GM18870 (cell line): ENCODE data around the gene REPS2.
"Not testable (repeated sequence)": the region's sequence is repeated elsewhere in the genome, so short reads cannot be mapped to it uniquely, and the experiment has no call there.

Experiments used
- ATAC-seq: cut with Tn5 transposase; IDR thresholded peaks from one replicate; pipeline ENCODE4 v1.9.1; 2021; ENCODE audit warnings: moderate library complexity; ENCODE audit not compliant: unreplicated experiment

The REPS2 gene

DNA sequence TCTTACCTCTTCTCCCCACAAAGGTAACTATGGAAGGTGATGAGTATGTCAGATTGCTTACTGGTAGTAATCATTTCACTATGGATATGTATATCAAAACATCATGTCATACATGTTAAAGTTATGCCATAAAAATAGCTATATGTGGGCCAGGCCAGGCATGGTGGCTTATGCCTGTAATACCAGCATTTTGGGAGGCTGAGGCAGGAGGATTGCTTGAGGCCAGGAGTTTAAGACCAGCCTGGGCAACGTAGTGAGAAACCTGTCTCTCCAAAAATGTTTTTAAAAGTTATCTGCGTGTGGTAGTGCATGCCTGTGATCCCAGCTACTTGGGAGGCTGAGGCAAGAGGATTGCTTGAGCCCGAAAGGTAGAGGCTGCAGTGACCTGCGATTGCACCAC is 16.2 kb downstream of the REPS2 start:
- ATAC-seq, result not testable (repeated sequence)

DNA sequence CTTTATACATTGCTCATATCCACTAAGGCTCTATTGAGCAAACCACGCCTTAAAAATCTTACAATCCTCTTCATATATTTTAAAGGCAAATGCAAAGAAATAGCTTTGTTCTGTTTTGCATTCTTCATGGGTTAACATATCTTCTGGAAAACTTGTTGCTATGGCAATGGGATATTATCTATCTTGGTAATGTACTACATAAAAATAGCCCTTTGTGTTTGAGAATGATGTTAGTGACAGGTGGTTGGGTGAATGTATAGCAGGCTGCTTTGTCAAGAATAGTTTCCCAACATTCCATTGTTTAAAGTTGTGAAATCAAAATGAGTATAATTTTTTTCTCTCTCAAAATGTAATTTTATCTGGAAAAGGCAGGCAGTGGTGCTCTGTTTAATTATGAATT is 16.8 kb downstream of the REPS2 start:
- ATAC-seq, result no peak

DNA sequence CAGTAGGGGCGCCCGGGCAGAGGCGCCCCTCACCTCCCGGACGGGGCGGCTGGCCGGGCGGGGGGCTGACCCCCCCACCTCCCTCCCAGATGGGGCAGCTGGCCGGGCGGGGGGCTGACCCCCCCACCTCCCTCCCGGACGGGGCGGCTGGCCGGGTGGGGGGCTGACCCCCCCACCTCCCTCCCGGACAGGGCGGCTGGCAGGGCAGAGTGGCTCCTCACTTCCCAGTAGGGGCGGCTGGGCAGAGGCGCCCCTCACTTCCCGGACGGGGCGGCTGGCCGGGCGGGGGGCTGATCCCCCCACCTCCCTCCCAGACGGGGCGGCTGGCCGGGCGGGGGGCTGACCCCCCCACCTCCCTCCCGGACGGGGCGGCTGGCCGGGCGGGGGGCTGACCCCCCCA is 18.5 kb downstream of the REPS2 start:
- ATAC-seq, result not testable (repeated sequence)

DNA sequence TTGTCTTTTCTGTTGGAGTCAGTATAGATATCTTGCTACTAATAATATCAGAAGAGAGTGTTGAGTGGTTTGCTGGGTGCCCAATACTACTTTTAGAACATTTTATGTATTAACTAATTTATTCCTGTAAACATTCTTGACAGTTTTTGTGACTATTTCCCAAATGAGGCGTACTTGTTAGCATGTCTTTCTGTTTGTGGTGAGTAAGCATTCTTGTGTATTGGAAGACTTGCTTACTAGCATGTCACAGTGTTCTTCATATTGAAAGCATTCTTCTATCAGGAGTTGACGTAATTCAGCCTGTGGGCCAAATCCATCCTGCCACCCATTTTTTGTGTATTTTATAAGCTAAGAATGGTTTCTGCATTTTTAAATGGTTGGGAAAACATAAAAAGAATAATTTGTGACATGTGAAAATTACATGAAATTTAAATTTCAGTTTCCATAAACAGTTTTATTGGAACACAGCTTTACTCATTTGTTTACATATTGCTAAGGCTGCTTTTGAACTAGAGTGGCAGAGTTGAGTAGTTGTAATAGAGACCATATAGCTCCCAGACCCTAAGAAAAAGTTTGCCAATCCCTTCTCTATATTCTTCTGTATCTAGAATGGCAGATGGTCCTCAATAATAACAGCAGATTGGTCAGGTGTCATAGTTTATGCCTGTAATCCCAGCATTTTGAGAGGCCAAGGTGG is 20.4 kb downstream of the REPS2 start:
- ATAC-seq, result no peak

DNA sequence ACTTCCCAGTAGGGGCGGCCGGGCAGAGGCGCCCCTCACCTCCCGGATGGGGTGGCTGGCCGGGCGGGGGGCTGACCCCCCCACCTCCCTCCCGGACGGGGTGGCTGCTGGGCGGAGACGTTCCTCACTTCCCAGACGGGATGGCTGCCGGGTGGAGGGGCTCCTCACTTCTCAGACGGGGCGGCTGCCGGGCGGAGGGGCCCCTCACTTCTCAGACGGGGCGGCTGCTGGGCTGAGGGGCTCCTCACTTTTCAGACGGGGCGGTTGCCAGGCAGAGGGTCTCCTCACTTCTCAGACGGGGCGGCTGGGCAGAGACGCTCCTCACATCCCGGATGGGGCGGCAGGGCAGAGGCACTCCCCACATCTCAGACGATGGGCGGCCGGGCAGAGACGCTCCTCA is 22.3 kb downstream of the REPS2 start:
- not testable (repeated sequence) for ATAC-seq

DNA sequence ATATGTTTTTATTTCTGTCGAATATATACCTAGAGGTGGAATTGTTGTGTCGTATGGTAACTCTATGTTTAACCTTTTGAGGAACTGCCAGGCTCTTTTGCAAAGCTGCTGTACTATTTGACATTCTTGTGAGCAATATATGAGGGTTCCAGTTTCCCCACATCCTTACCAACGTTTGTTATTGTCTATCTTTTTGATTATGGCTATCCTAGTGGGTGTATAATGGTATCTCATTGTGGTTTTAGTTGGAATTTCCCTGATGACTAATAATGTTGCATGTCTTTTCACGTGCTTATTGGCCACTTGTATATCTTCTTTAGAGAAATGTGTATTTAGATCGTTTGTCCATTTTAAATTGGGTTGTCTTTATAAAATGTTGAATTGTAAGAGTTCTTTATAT is 24.5 kb downstream of the REPS2 start:
- ATAC-seq, result no peak

DNA sequence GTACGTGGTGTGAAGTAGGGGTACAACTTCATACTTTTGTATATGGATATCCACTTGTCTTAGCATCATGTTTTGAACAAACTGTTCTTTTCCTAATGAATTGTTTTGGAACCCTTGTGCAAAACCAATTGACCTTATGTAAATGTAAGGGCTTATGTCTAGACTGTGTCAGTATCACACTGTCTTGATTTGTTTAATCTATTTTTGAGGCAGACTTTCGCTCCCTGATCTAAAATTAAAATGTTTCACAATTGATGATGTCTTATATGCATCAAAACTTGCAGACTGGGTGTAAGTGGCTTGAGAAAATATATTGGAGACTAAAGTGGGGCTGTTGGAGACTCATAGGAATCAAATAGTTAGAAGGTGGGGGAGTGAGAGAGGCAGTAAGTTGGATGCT is 25.2 kb downstream of the REPS2 start:
- ATAC-seq, result no peak

DNA sequence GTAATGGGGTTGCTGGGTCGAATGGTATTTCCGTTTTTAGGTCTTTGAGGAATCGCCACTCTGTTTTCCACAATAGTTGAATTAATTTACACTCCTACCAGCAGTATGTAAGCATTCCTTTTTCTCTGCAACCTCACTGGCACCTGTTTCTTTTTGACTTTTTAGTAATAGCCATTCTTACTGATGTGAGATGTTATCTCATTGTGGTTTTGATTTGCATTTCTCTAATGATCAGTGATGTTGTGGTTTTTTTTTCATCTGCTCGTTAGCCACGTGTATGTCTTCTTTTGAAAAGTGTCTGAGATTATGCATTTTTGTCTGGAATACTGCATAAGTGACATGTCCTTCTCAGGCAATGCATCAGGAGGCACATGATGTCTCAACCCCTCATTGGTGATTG is 28.8 kb downstream of the REPS2 start:
- no peak for ATAC-seq

DNA sequence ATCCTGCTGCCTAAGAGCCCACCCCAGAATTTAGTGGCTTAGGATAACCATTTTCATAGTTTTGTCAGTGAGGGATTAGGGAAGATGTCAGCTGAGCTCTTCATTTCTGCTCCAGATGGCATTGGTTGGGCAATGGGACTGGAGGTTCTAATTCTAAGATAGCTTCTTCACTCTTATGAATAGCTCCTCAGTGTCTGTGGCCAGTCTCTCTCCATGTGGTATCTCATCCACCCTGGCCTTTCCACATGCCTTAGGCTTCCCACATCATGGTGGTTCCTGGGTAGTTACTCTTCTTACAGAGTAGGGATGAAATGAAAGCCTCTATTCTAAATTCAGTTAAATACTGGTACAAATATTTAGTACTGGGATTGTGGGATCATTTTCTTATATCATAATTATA is 31.3 kb downstream of the REPS2 start:
- no peak for ATAC-seq

DNA sequence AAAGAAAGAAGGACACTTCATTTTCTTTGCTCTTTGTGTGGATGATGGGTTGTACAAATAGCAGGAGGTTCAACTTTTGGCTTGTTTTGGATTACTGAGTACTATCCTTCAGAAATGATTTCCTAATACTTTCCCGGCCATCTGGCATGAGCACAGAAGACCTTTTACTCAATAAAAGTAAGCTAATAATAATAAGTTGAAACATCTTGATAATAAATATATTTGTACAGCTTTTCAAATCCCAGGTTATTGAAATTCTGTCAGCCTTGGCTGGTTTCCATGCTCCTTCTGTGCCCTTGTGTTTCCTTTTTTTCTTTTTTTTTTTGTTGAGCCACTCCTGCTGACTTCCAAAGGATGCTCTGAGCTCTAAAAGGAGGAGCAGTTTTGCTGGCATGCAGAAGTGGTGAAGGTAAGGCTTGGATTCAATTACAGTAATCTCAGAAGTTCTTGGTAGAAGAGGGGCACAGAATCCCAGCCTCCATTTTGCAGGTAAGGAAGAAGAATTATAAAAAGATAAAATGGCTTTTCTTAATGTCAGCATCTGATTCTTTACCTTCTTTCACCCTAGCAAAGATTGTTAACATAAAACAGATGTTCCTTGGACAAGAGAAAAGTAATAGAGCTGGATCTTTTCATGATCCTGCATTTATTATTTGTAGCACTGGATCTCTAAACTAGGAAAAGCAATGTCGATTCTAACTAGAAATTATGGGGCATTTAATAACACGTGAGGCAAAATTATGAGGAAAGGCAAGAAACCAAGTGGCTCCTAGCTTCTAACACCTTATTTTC is 31.9 kb downstream of the REPS2 start:
- ATAC-seq, result no peak

DNA sequence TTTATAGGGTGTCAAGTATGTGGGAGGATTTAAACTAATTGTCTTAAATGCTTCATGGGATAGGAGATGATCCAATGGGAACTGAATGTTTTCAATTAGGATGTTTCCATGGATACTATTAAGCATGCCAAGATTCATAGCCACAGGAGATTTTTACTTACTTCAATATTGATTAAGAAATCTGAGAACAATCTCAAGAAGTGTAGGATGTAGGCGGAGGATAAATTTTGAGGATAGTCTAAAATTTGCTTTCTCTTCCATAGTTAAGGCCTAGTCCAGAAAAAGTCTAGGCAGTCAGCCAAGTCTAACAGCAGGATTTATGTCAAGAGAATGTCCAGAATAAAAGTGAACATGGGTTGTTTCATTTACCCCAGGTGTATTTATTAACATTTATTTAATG is 32.8 kb downstream of the REPS2 start:
- no peak for ATAC-seq

DNA sequence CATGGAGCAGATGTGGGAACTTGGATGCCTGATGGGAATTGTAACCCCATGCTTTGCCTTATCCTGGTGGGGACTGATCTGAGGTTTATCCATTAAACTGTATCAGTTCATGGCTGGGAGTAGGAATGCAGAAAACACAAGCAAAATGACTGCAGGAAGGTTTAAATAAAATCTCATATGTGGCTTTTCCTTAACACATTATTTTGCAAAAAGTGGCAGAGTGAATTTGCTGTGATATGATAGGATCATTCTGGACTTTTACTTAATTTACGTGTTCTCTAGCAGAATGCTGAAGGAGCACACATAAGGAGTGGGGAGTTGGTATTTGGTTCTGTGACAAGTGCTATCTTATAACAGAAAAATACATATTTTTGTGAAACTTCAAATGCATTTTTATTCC is 34.8 kb downstream of the REPS2 start:
- ATAC-seq, result no peak

DNA sequence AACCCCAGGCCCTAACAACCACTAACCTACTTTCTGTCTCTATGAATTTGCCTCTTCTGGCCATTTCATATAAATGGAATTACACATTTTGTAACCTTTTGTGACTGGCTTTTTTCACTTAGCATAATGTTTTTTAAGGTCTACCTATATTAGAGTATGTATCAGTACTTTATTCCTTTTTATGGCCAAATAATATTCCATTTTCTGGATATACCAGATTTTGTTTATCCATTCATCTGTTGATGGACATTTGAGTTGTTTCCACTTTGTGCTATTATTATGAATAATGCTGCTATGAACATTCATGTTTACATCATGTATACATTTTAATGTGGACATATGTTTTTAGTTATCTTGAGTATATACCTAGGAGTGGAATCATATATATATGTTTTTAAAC is 35.5 kb downstream of the REPS2 start:
- no peak for ATAC-seq

DNA sequence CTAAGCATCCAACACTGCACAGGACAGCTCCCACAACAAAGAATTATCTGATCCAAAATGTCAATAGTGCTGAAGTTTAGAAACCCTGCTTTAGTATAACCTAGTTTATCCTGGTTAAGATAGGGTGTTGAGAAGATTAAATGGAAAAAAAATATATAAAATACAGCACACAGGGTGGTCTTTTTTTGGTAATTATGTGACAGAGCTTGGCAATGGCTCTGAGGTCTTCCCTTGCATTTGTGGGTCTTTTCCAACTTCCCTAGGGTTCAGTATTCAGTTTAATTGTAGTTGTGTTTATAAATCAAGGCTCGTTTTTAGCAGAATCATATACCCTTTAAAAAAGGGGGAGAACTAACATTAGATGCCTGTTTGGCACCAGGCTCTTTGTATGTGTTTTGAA is 36.6 kb downstream of the REPS2 start:
- no peak for ATAC-seq

DNA sequence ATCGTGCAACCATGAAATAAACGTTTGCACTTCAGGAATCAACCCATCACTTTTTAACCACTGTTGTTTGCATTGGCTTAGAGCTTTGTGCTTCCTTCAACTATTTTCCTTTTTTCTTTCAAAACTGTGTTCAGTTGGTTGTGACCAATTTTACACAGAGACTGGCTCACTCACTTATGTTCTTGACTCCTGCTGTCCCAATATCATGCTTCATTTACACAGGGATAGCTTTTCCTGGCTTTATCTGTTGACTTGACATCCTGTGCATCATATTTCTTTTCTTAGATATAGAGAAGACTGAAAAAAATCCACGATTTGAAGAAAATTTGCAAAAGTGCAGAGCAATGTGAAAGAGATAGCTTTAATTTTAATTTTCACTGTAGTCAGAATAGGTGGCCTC is 38.8 kb downstream of the REPS2 start:
- no peak for ATAC-seq

DNA sequence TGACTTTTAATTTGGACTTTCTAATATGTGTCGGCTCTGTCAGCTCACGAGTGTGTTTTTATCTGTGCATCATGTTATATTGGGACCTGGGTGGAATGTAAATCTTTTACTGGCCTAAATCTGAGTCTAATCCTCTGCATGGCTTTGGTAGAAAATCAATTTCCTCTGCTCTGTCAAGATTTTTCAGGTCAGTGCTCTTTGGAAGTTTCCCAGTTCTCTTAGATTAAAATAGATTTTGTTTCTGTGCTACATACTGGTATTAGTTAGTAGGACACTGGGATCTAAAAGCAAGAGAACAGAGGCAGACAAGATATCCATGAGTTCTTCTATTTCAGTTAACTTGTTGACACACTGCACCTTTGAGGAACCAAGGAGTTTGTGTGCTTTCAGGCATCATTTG is 39.7 kb downstream of the REPS2 start:
- ATAC-seq, result no peak

DNA sequence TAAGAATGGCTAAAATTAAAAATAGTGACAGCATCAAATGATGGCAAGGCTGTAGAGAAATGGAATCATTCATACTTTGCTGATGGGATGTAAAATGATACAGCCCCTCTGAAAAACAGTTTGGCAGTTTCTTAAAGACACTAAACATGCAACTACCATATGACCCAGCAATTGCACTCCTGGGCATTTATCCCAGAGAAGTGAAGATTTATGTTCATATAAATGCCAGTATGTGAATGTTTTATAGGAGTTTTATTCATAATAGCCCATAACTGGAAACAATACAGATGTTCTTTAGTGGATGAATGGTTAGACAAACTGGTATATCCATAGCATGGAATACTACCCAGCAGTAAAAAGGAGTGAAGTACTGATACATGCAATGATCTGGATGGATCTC is 43.3 kb downstream of the REPS2 start:
- ATAC-seq, result no peak

DNA sequence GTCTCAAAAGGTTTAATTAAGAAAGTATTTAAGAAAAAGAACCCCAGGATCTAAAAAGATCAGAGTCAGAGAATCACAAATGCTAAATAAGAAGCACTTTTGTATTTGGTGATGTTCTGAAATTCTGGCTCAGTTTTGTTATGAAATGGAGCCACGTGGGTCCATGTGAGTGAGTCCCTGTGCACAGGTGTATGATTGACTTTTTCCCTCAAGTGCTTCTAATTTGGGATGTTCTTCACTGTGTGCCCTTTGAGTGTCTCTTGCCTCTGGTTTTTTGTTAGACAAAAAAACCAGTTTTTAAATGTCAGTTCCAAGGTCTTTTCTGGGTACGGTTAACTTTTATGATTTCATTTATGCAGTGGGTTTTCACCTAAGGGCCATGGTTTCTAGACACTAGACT is 44.4 kb downstream of the REPS2 start:
- ATAC-seq, result no peak

DNA sequence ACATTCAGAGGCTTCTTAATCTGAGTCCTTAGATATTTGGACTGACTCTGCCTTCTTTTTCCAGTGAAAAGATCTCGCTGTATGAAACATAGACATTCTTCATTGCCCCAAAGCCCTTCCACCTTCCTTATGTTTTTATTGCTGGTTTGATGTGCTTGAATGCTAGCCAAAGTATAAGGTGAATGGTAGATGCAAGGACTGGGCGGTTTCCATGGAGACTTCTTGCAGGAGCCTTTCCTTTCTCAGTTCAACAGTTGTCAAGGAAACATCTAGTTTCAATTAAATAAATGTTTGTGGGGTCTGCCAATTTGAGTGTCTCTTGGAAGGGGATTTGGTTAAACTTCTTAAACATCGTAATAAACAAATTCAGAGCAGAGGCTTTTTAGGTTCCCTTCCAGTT is 46.0 kb downstream of the REPS2 start:
- no peak for ATAC-seq

DNA sequence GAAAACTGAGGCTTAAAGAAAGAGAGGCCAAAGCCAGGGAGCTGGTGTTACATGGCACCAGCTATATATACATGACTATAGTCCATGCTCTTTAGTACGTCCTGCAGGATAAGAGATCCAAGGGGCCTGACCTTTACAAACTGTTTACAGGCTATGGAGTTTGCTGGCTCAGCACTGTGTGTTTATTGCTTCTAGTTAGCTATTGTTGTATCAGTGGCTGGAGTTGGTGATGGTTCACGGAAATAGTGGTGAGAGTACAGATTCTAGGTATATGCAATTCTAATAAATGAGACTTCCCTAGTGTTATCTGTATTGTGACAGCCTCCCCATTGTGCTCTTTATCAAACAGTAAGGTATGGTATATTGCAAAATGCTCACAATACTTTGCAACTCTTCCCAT is 46.5 kb downstream of the REPS2 start:
- no peak for ATAC-seq

DNA sequence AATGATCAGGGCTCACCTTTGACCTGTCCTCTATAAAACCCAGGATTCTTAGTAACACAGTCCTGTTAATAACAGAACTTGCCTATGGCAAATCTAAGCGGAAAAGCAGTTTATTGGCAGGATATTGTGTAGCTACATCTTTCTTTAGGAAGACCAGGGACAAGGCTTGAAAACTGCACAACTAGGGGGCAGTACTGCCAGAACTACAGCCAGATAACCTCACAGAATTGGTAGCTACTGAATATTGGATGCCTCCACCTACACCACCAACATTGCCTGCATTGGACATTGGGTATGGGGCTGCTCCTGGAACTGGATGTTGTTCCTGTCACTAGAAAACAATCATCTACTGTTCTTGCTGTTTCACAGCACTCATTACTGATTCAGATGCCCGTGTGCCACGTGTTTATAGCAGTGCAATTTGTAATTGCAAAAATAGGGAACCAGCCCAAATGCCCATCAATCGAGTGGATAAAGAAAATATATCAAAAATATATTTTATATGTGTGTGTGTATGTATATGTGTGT is 47.4 kb downstream of the REPS2 start:
- no peak for ATAC-seq

DNA sequence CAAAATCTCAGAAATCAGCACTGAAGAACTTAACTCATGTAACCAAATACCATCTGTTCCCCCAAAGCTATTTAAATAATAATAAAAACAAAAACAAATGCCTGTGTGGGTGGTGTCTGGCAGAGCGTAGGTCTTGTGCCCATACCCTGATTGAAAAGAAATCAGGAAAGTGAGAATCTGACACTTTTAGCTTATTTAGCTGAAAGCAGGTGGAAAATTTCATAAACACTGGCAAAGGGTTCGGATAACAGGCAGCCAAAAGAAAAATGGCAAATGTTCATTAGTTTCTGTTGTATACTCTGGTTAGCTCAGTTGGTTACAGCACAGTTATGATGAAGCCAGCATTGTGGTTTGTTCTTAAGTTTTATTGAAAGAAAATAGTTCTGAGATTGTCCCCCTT is 48.3 kb downstream of the REPS2 start:
- ATAC-seq, result no peak
